Activated naive CD8-positive, alpha-beta T cell treated with anti-CD3 and anti-CD28 coated beads, Interleukin-2, amount 50 U/mL, for 24 hours (primary cell): ENCODE measurements around the gene LETM1.

Experiments used
- ATAC-seq: fragments of 150-1000 bp; cut with Tn5 transposase; one replicate; pipeline ENCODE4 v1.10.0; 2021
- DNase-seq: peaks from one replicate; pipeline ENCODE4 v3.0.0; 2021
- H3K27ac Mint-ChIP-seq: one replicate; pipeline ENCODE4 v1.8.0; 2021; ENCODE audit warnings: mild to moderate bottlenecking, mixed read lengths
- H3K27me3 Mint-ChIP-seq: one replicate; pipeline ENCODE4 v1.8.0; 2021; ENCODE audit warnings: mixed read lengths
- H3K36me3 Mint-ChIP-seq: one replicate; pipeline ENCODE4 v1.8.0; 2021; ENCODE audit warnings: low read depth, mixed read lengths
- H3K4me1 Mint-ChIP-seq: one replicate; pipeline ENCODE4 v1.8.0; 2021; ENCODE audit warnings: mixed read lengths
- H3K4me3 Mint-ChIP-seq: one replicate; pipeline ENCODE4 v1.8.0; 2021; ENCODE audit warnings: mild to moderate bottlenecking, moderate library complexity, mixed read lengths
- H3K9me3 Mint-ChIP-seq: one replicate; pipeline ENCODE4 v1.8.0; 2021; ENCODE audit warnings: mixed read lengths

The LETM1 gene

DNA sequence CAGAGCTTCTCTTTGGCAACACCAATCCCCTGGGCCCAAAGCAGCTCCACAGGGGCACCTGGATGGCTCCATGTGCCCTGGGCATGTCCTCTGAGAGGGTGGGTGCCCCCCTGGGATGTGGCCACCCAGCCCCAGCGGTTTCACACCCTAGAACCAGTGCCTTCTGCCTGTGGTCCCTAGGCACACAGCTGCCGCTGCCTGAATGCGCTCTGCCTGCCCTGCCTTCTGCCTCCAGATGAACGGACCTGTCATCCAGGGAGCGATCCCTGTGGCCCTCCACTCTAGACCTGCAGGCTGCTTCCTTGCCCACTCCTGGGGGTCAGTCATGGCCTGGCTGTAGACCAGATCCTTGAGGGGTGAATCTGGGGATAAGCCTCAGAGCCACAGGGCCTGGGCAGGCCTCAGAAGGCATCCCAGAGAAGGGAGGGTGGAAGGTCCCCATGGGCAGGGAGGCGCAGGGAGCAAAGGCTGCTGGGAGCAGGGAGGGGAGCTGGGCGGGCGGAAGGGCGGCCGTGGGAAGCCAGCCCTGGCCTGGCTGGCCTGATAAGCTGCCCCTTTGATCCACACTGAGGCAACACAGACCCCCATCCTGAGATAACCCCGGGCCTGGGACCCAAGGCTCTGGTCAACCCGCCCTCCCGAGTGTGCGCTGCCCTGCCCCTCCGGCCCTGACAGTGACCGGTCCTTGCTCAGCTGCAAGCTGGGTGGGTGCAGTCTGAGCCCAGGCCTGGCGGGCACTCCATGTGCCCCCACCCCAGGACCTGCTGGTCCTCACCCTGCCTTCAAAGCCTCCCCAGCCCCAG is 71.0 kb downstream of the LETM1 start:
- no peaks in the 10 kb centered on the region for H3K27me3 Mint-ChIP-seq
- H3K9me3 Mint-ChIP-seq: no peaks in the 10 kb centered on the region
- ATAC-seq: no peak
- no peak overlapping the region for H3K4me3 Mint-ChIP-seq
- H3K4me1 Mint-ChIP-seq: no peaks in the 10 kb centered on the region
- H3K27ac Mint-ChIP-seq: no peak overlapping the region
- no peaks in the 10 kb centered on the region for H3K36me3 Mint-ChIP-seq
- no peak for DNase-seq

DNA sequence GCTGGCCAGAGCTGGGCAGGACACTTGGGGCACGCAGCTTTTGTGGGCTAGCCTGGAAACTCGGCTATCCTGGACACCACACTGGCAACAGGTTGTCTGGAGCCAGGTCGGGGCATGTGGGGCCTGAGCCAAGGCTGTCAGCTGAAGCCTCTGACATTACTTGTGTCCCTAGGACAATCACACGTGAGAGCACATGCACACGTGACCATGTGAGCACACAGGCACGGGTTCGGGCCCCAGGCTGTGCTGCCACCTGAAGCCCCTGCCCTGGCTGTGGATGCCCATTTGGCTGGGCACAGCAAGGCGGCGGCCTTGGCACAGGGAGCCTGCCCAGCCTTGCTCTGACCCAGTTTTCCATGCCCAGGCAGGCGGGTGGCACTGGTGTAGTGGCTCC is 71.6 kb downstream of the LETM1 start:
- Mint-ChIP-seq H3K4me3 (no peak overlapping the region), H3K4me1 (no peaks in the 10 kb centered on the region), H3K27me3 (no peaks in the 10 kb centered on the region), H3K36me3 (no peaks in the 10 kb centered on the region), H3K27ac (no peak overlapping the region), H3K9me3 (no peaks in the 10 kb centered on the region)
- peak; percentile 13 for ATAC-seq
- DNase-seq: no peak

DNA sequence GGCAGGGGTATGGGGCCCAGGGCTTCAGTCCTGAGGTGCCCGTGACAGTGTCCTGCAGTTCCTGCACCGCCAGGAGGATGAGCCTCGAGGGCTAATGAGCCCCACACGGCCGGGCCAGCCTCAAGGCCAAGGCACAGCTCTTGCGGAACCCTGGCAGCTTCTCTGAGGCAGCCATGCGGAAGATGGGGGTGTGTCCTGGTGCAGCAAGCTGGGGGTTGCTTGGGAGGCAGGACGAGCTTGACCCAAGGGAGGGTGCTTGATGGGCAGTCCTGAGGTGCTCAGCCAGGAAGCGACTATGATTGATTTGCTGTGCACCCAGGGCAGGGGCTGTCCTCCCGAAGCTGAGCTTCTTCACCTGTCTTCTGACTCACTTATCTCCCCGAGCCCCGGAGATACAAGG is 72.0 kb downstream of the LETM1 start:
- H3K9me3 Mint-ChIP-seq: no peaks in the 10 kb centered on the region
- ATAC-seq (no peak), DNase-seq (no peak)
- H3K4me3 Mint-ChIP-seq: no peak overlapping the region
- no peaks in the 10 kb centered on the region for H3K36me3 Mint-ChIP-seq
- no peaks in the 10 kb centered on the region for H3K4me1 Mint-ChIP-seq
- H3K27me3 Mint-ChIP-seq: no peaks in the 10 kb centered on the region
- no peak overlapping the region for H3K27ac Mint-ChIP-seq

DNA sequence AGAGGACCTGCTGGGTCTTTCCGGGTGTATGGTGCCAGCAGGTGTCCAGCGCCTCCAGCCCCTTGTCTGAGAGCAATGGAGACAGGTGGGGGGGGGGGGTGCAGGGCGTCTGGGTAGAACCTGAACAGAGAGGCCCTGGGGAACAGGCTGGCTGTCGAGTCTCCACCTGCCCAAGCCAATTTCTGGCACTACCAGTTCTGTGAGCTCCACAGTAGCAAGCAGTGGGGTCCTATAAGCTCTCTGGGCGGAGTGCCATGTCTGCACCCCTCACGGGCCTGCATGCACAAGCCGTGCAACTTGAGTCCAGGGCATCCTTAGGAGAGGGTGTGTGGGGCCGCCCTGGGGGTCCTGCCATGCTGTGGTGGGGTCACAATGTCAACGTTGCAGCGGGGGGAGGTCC is 72.9 kb downstream of the LETM1 start:
- no peaks in the 10 kb centered on the region for H3K27me3 Mint-ChIP-seq
- H3K9me3 Mint-ChIP-seq: no peaks in the 10 kb centered on the region
- no peaks in the 10 kb centered on the region for H3K4me1 Mint-ChIP-seq
- no peak overlapping the region for H3K27ac Mint-ChIP-seq
- DNase-seq (no peak), ATAC-seq (no peak)
- H3K4me3 Mint-ChIP-seq: no peak overlapping the region
- H3K36me3 Mint-ChIP-seq: no peaks in the 10 kb centered on the region

DNA sequence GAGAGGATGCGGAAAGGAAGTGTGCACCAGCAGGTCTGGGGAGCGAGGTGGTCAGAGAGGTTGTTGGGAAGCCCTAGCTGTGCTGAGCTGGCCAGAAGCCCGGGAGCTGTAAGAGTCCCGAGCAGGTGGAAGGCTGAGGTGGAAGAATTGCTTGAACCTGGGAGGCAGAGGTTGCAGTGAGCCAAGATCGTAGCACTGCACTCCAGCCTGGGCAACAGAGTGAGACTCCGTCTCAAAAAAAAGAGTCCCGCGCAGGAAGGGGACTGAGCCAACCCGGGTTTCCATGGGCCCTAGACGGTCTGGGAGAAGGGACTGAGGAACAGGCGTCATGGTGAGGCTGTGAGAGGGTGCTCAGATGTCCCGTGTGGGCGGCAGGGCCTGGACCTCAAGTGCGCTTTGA is 75.5 kb downstream of the LETM1 start:
- Mint-ChIP-seq H3K4me3 (no peak overlapping the region), H3K27me3 (no peaks in the 10 kb centered on the region), H3K36me3 (no peaks in the 10 kb centered on the region), H3K4me1 (no peaks in the 10 kb centered on the region), H3K9me3 (no peaks in the 10 kb centered on the region), H3K27ac (no peak overlapping the region)
- ATAC-seq (no peak), DNase-seq (no peak)

DNA sequence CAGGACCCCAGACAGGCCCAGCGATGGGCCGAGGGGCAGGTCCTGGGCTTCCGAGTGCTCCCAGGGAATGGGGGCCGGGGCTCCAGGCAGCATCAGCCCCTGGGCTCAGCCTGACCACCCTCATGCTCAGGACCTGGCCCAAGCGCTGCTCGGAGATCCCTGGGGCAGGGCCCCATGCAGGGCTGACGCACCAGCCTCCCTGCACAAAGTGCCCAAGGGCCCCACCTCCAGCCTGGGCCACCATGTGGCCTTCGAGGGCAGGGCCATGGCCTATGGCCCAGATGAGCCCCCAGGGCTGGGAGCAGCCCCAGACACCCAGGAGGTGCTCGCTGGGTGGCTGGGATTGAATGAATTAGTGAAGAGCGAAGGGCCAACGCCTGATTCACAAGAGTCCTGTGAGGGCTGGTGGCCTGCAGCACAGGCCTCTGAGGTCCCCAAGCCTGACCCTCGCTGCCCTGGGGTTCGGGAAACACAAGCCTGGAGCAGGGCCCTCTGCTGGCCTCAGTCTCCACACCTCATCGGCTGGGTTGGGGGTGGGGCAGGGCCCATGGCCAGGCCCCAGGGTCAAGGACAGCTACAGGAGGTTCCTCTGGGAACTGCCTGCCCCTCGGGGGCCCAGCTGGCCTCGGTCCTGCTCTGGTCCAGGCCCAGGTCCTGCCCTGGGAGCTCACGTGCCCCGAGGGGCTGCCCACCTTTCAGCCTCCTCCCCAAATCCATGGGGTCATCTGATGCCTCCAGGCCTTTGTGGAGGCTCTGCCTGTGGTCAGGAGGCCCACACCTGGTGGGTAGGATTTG is 76.2 kb downstream of the LETM1 start:
- no peak overlapping the region for H3K4me3 Mint-ChIP-seq
- H3K27ac Mint-ChIP-seq: no peak overlapping the region
- H3K4me1 Mint-ChIP-seq: no peaks in the 10 kb centered on the region
- no peak for DNase-seq
- H3K36me3 Mint-ChIP-seq: no peaks in the 10 kb centered on the region
- H3K27me3 Mint-ChIP-seq: no peaks in the 10 kb centered on the region
- H3K9me3 Mint-ChIP-seq: no peaks in the 10 kb centered on the region
- no peak for ATAC-seq

DNA sequence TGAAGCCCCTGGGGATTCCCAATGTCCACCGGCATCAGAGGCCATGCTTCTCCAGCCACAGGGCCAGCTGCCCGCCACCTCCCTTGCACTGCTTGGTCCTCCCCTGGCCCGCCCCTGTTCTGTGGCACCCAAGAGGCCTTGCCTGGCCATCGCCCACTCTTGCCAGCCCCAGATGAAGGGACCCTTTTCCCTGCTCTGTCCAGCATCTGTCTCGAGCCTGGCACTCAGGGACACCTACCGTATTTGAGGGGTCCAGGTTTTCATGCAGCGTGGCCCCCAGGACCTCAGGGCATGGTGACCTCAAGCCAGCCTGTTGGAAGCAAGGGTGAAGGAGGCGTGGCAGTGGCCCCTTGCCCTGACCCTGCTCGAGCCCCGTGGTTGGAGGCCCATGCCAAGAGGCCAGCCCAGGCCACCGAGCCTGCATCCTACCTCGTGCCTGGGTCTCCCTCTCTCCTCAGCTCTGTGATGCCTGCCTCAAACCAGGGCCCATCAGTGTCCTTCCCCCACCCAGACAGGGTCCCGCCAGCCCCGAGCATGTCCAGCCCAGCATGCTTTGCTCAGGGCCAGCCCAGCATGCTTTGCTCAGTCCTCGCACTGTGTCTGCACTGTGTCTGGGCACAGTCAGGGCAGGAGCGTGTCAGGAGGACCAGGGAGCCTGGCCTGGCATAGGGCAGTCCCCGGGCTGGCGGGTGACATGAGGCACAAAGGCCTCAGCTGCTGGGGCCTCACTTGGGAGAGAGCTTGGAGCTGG is 77.1 kb downstream of the LETM1 start:
- Mint-ChIP-seq H3K27me3 (no peaks in the 10 kb centered on the region), H3K4me1 (no peaks in the 10 kb centered on the region), H3K27ac (no peak overlapping the region), H3K36me3 (no peaks in the 10 kb centered on the region), H3K9me3 (no peaks in the 10 kb centered on the region), H3K4me3 (no peak overlapping the region)
- DNase-seq (no peak), ATAC-seq (no peak)

DNA sequence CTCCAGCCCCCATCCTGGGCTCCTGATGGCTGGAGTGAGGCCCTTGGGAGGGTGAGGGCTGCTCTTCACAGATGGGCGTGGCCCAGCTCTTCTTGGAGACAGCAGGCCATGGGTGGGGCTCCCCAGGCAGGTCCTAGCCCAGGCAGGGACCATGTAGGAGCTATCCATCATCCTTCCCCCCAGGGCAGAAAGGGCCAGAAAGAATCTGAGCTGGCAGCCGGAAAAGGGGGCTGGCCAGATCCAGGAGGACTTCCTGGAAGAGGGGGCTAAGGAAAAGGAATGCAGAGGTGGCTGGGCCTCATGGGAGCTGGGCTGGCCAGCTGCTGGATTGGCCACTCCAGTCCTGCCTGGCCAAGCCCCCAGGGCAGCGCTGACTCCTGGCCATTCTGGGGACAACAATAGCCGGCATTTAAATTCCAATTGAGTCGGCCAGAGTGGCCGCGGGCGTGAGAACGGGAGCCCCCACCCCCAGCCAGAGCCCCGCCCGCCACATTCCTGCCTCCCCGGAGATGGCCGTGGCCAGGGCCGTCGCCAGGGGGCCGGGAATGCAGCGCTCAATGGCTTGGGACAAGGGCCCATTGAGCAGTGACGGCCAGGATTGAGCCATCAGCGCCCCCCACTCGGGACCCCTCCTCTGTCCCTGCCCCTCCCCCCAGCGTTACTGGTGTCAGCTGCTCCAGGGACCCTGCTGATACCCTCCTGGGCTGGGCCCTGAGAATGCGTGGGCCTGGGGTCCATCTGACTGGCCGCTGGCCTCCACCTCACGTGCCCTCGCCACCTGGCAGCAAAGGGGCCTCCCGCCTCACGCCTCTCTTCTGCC is 77.9 kb downstream of the LETM1 start:
- Mint-ChIP-seq H3K4me1 (no peaks in the 10 kb centered on the region), H3K36me3 (no peaks in the 10 kb centered on the region), H3K27me3 (no peaks in the 10 kb centered on the region), H3K4me3 (no peak overlapping the region), H3K9me3 (no peaks in the 10 kb centered on the region), H3K27ac (no peak overlapping the region)
- DNase-seq: no peak
- no peak for ATAC-seq

DNA sequence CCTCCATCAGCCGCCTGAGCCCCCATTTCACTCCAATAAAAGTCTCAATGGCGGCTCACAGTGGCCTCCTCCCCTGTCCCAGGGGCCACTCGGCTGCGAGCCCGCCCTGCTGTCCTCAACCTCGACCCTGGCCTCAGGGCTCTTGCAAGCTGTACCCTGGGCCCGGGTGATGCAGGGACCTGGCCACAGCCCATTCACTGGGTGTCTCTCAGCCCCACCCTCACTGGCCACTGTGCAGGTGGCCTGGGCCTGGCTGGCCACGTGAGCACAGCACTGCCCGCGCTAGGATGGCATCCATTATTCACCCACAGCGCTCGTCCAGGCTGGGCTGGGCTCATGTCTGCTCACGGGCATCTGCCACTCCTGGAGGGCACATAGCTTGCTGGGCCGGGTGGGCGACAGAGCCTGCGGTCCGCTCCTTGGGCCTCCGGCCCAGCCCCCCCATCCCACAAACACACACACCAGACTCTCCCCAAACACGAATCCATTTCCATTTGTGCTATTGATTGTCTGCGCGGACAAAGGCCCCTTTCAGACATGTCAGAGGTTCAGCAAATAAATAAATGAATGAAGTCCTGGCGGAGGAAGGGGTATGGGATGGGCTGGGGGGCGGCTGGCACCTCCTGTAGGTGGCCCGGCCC is 79.3 kb downstream of the LETM1 start:
- Mint-ChIP-seq H3K9me3 (no peaks in the 10 kb centered on the region), H3K36me3 (no peaks in the 10 kb centered on the region), H3K4me1 (peaks cover 2% of the 10 kb centered on the region), H3K4me3 (no peak overlapping the region), H3K27ac (no peak overlapping the region), H3K27me3 (no peaks in the 10 kb centered on the region)
- ATAC-seq (no peak), DNase-seq (no peak)

DNA sequence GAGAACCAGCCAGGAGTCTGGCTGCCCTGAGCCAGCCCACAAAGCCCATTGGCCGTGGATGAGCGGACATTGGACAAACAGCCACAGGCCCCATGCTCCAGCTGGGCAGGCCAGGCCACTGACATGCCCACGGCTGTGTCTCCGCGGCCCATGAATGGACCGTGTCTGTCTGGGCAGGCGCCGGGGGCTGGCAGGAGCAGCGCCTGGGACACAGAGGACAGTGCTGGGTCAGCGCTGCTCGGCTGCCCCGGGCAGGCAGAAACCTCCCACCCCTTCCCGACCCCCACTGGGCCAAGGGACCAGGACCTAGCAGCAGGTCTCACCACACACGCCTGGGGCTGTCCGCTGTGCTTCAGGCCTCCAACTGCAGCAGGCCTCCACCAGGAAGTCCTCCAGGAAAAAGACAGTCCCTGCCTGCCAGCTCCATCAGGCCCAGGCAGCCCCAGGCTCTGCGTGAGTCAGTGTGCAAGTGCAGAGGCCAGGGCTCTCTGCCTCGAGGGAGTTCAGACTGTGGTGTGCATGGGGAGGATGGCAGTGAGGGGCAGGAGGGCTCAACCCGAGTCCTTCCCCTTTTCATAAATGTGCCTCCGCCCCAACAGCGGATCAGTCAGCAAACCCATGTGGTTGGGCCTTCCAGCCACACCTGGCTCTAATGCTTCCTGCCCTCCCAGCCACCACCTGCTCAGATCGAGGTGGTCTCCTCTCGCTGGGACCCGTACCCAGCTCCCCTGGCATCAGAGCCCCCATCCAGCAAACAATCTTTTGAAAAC is 80.0 kb downstream of the LETM1 start:
- Mint-ChIP-seq H3K4me3 (no peak overlapping the region), H3K9me3 (no peaks in the 10 kb centered on the region), H3K36me3 (no peaks in the 10 kb centered on the region), H3K4me1 (peaks cover 2% of the 10 kb centered on the region), H3K27me3 (no peaks in the 10 kb centered on the region), H3K27ac (no peak overlapping the region)
- ATAC-seq: no peak
- DNase-seq: no peak

DNA sequence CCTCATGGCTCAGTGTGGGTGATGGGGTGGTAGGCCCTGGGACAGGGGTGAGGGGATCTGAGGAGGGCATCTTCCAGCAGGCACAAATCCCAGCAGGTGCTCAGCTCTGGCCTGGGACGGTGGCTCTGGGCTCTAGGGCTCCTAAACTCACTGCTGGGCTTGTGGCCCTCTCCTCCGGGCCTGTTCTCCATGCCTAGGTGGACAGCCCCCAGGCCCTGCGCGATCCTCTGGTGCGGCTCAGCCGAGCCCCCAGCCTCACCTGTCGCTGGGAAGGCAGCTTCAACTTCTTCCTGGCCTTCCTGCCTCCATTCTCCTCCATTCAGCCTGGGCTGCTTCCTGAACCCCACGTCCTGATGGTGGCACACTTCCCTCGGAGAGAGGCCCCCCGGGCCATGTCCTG is 82.2 kb downstream of the LETM1 start:
- H3K27ac Mint-ChIP-seq: no peak overlapping the region
- H3K9me3 Mint-ChIP-seq: no peaks in the 10 kb centered on the region
- ATAC-seq (no peak), DNase-seq (no peak)
- no peak overlapping the region for H3K4me3 Mint-ChIP-seq
- H3K36me3 Mint-ChIP-seq: no peaks in the 10 kb centered on the region
- H3K27me3 Mint-ChIP-seq: no peaks in the 10 kb centered on the region
- H3K4me1 Mint-ChIP-seq: peaks cover 2% of the 10 kb centered on the region

DNA sequence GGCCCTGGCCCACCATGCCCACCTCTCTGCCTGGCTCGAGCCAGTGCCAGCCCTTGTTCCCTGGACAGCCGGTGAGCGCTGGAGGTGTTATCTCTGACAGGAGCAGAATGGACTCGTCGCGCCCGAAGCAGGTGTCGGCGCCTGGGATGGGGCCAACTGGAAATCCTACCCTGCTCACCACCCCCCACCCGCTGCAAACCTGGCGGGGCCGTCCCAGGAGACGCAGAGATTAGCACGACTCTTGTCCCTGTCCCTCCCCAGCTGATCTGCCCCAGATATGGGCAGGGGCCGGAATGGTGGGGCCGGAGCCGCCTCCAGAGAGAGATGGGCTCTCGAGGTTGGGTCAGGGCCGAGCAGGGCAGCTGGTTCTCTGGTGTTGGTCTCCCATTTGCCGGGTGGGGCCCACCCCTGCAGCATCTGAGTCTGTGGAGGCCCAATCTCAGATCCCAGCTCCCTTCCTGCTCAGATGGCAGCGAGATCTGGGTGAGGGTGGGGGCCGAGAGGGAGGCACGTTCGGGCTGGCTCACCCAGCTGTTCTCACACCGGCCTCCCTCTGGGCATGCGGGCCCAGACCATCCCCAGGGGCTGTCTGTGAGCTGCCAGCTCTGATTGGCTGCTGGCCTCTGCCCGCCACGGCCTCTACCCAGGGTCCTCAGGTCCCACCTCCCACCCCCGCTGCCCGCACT is 83.0 kb downstream of the LETM1 start:
- H3K27ac Mint-ChIP-seq: no peak overlapping the region
- H3K4me1 Mint-ChIP-seq: peaks cover 3% of the 10 kb centered on the region
- no peak overlapping the region for H3K4me3 Mint-ChIP-seq
- peaks cover 4% of the 10 kb centered on the region for H3K27me3 Mint-ChIP-seq
- H3K9me3 Mint-ChIP-seq: no peaks in the 10 kb centered on the region
- DNase-seq: no peak
- ATAC-seq: no peak
- H3K36me3 Mint-ChIP-seq: no peaks in the 10 kb centered on the region
